Right kidney (tissue), 9 donors: ENCODE results near the gene SMIM36.
"Not testable (repeated sequence)": the region's sequence is repeated elsewhere in the genome, so short reads cannot be mapped to it uniquely, and the experiment has no call there.

Experiments
- DNase-seq: peaks from one replicate; pipeline ENCODE4 v3.0.0-alpha.2; 2016
- long read RNA-seq, 8 donors: transcript quantifications; one replicate each; lab custom pipeline, GENCODE V29; 2026

The SMIM36 gene
- long read RNA-seq, donor 1: 0 reads
- long read RNA-seq, donor 2: 0 reads
- long read RNA-seq, donor 3: 0 reads
- long read RNA-seq, donor 4: 0 reads
- long read RNA-seq, donor 5: 0 reads
- long read RNA-seq, donor 6: 0 reads
- long read RNA-seq, donor 7: 0 reads
- long read RNA-seq, donor 8: 0 reads

GRCh38 chr17:55510986-55511721, at the start of gene SMIM36:
SMIM36 (minus strand) TSS chr17:55511452.
- DNase-seq: no peak

GRCh38 chr17:55555772-55556171, 44.5 kb upstream of the SMIM36 start:
- DNase-seq: no peak

GRCh38 chr17:55549140-55549539, 37.9 kb upstream of the SMIM36 start:
- no peak for DNase-seq

DNA sequence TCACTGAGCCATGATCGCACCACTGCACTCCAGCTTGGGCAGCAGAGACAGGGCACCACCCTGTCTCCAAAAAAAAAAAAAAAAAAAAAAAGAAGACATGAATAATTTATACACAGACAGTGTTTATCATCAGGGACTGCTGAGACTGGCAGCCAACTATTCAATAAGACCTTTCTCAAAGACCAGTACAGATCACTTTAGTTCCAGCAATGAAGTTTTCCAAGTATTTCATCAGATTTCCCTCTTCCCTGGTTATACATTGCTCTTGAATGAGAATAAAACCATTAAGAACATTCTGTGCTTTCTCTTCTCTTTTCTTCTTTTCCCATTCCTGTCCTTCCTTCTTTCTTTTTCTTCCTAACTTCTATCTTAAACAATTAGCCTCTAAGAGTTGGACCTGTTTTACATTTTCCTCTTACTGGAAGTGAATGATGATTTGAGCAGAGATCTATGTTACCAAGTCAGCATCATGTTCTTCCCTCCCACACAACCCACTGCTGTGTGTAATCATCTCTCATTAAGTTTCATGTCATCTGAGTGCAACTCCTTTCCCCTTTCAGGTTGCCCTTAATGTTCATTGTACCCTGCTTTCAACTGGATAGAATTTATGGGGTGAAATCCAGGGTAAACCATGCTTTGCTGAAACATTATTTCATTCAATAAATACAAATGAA, 35.9 kb upstream of the SMIM36 start:
- DNase-seq: peak; percentile 23

DNA sequence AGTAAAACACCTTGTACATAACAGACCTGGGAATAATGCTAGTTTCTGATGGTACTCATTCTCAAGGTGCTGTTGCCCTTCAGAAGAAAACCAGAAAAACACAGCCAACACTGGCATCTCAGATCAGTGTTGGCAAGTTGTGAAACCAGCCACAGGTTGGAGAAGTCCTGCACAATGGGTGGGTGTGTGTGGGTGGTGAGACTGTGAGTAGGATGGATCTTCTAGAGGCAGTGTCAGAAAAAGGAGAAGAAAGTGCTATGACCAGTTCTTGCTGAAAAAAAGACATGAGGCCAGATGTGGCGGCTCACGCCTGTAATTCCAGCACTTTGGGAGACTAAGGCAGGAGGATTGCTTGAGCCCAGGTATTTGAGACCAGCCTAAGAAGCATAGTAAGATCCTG, 35.2 kb upstream of the SMIM36 start:
- peak; percentile 11 for DNase-seq

DNA sequence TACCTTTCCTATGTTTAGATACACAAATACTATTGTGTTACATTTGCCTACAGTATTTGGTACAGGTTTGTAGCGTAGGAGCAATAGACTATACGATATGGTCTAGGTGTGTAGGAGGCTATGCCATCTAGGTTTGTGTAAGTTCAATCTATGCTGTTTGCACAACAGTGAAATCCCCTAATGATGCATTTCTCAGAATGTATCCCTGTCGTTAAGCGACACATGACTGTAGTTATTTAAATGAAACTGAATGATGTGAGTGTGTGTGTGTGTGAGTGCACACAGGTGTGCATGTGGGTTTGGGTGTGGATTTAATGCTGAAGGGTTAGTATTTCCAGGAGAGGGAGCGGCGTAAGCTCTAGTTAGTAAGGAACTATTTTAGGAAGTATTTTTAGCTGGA, 34.6 kb upstream of the SMIM36 start:
- no peak for DNase-seq

- no peak for DNase-seq
Observed at GRCh38 chr17:55543709-55544108, 32.5 kb upstream of the SMIM36 start.

GRCh38 chr17:55540414-55541091, 29.3 kb upstream of the SMIM36 start:
- no peak for DNase-seq

- no peak for DNase-seq
Observed at GRCh38 chr17:55536205-55536604, 25.0 kb upstream of the SMIM36 start.

GRCh38 chr17:55533608-55534007, 22.4 kb upstream of the SMIM36 start:
- no peak for DNase-seq

- no peak for DNase-seq
Observed at GRCh38 chr17:55532670-55533069, 21.4 kb upstream of the SMIM36 start.

DNA sequence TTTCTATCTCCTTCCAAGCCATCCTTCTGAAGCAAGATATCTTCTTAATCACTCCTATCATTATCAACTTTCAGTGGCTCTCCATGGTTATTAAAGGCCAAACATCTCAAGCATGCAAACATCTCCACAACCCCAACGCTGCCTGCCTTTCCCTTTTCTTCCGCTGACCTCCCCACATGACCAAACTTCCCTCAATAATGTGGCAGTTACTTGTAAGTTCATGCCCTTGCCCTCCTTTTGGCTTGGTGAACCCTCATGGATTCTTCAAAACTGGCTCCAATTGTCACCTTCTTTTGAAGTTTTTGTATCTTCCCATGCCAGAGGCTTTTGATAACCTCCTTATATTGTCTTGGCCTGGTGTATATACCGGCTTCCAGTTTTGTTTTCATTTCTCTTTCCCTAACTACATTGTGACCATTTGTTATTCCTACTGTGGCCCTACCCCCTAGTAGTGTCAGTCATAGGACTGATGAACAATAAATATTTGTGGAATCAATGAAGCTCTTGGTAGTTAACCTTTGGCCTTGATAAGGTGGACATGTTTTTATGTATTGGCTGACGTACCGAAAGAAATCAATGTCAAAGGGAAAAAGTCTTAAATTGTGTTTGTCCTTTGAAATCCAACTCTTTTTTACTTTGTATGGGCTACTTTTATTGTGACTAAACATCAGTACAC, 19.9 kb upstream of the SMIM36 start:
- DNase-seq: no peak

- no peak for DNase-seq
Observed at GRCh38 chr17:55530064-55530463, 18.8 kb upstream of the SMIM36 start.

DNA sequence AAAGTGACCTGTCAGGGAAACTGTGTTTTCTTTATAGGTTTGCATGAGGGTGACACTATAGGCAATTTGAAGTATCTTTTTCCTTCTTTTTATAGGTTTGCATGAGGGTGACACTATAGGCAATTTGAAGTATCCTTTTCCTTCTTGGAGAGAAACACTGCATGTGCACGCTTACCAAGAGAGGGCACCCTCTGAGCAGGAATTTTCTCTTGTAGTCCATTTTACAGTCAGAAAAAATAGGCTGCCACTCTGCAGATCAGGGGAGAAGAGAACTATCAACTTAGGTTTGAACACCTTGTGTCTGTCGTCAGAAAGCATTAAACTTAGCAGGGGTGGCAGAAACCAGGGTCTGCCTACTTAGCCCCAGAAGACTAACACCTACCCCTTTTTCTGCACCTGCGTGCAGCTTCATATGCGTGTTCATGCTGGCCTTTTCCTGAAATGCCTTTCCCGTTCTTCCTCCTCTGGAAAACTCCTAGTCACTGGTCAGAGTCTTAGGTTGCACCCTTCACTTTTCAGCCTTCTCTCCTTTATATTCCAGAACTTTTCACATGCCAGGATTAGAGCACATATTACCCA, 16.4 kb upstream of the SMIM36 start:
- peak; percentile 63 for DNase-seq

DNA sequence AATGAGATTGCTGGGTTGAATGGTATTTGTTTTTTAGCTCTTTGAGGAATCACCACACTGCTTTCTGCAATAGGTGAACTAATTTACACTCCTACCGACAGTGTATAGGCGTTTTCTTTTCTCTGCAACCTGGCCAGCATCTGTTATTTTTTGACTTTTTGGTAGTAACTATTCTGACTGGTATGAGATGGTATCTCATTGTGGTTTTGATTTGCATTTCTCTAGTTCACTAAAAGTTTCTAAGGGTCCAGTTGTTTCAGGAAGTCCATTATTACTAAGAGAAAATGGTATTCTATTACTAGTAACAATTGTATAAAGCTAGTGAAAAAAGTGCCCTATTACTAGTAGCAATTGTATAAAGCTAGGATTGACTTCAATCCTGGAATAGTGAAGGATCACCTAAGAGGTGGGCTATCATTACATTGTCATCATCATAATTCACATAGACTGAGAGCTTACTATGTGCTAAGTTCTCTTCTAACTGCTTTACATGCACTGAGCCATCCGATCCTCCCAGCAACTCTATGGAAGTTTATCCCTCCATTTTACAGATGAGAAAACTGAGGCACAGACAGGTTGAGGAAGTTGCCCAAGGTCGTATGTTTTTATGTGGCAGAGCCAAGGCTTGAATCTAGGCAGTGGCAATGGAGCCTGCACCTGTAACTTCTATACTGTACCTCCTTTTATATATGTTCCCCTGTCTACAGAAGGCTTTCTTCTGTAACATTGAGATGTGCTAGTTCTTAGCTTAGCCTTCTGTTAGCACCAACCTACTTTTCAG, 13.4 kb upstream of the SMIM36 start:
- DNase-seq: no peak

GRCh38 chr17:55523032-55523431, 11.8 kb upstream of the SMIM36 start:
- not testable (repeated sequence) for DNase-seq

- DNase-seq: no peak
Observed at GRCh38 chr17:55521186-55521585, 9.9 kb upstream of the SMIM36 start.

GRCh38 chr17:55520402-55520801, 9.2 kb upstream of the SMIM36 start:
- DNase-seq: no peak

- DNase-seq: no peak
Observed at GRCh38 chr17:55518510-55518909, 7.3 kb upstream of the SMIM36 start.

GRCh38 chr17:55513885-55514590, 2.8 kb upstream of the SMIM36 start:
- peak; percentile 55 for DNase-seq

DNA sequence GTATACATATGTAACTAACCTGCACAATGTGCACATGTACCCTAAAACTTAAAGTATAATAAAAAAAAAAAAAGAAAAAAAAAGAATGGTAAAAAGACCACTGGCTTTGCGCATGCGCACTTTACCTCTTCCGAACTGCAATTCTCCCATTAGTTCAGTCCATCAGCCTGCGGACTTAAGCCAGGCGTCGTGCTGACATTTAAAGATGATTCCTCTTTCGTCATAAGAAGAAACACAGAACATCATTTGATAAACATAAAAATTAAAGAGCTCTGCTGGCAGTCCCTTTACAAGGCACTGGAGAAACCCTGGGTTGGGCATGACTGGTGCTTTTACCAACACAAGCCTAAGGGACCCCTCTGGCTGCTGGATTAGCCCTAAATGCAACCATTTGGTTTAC, 3.6 kb downstream of the SMIM36 start:
- DNase-seq: not testable (repeated sequence)
